ENCODE measurements around the gene DIS3L2.

GRCh38 chr2:231992888-231993287 is 31.4 kb downstream of the DIS3L2 start:
- no peak for TF ChIP-seq POLR2A (IDR thresholded peaks at IDR 0.05; ENCODE audit: low read length)
- no peak for TF ChIP-seq GATA1 (IDR thresholded peaks at IDR 0.05; ENCODE audit: low read depth, low read length)

Measured in erythroblast (primary cell).